GM12874 (cell line): ENCODE results near the gene TRMU.

Experiments used
- TF ChIP-seq, protein P1 (sequence below): IDR thresholded peaks from 2 replicates; pipeline ENCODE4 v1.5.1; 2011; ENCODE audit warnings: low read depth, mild to moderate bottlenecking, control low read depth, low read length, moderate library complexity; ENCODE audit not compliant: insufficient read depth

The TRMU gene

DNA sequence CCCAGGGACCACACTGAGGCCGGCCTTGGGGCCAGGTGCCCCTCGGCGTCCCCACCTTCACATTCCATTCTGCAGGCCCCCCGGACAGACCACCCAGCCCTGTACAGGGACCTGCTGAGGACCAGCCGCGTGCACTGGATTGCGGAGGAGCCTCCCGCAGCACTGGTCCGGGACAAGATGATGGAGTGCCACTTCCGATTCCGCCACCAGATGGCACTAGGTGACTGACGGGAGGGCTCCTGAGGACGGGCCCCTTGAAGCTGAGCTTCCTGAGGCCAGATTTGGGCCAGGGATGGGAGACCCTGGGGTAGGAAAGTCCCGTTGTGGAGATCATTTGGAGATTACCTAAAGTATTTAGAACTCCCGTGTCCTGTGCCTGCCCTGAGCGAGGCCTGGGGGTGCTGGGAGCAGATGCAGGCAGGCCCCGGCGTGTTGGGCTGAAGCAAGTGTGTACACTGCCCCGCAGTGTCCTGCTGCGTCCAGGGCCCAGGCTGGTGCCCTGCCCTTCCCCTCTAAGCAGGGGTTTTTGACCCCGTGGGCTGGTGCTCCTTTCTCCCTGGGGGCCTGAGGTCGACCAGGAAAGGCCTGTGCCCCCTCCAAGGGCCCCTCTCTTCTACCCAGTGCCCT, 20.0 kb downstream of the TRMU start:
- TF ChIP-seq, protein P1, sequence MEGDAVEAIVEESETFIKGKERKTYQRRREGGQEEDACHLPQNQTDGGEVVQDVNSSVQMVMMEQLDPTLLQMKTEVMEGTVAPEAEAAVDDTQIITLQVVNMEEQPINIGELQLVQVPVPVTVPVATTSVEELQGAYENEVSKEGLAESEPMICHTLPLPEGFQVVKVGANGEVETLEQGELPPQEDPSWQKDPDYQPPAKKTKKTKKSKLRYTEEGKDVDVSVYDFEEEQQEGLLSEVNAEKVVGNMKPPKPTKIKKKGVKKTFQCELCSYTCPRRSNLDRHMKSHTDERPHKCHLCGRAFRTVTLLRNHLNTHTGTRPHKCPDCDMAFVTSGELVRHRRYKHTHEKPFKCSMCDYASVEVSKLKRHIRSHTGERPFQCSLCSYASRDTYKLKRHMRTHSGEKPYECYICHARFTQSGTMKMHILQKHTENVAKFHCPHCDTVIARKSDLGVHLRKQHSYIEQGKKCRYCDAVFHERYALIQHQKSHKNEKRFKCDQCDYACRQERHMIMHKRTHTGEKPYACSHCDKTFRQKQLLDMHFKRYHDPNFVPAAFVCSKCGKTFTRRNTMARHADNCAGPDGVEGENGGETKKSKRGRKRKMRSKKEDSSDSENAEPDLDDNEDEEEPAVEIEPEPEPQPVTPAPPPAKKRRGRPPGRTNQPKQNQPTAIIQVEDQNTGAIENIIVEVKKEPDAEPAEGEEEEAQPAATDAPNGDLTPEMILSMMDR: peak; percentile 78

DNA sequence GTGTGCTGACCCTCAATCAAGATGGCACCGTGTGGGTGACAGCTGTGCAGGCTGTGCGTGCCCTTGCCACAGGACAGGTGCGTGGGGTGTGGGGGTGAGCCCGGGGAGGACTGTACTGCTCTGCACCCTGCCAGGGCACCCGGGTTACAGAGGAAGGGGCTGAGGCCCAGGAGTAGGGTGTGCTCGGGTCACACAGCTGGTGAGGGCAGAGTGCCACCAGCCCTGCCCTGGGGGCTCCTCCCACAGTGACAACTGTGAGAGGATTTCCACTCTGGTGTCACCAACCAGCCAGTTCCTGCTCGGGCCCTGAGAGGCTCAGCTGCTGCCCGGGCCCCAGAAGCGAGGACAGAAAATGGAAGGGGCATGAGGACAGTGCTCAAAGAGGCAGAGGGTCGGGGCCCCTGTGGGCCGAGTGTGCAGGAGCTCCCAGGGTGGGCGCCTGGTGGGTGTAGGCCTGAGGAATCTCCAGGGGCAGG, 20.5 kb downstream of the TRMU start:
- TF ChIP-seq, protein P1: no peak

GRCh38 chr22:46356496-46357480, 21.3 kb downstream of the TRMU start:
- TF ChIP-seq, protein P1: no peak

- TF ChIP-seq, protein P1: no peak
These were observed 22.4 kb downstream of the TRMU start for GRCh38 chr22:46357711-46358520.

GRCh38 chr22:46358766-46359165, 23.3 kb downstream of the TRMU start:
- TF ChIP-seq, protein P1: no peak

- TF ChIP-seq, protein P1: no peak
These were observed 23.8 kb downstream of the TRMU start for GRCh38 chr22:46359362-46359761.
